Measurements from ENCODE around the gene FOXP1. TPM values are rescaled to one million over a fixed set of nuclear protein-coding genes. Genes with fewer than 3 reads are reported as not detected.

The FOXP1 gene
- polyA plus RNA-seq, 1 donor (not counting 4 experiments of a cell fraction or from before 2014, with no cell fraction given): 14.6 TPM

DNA sequence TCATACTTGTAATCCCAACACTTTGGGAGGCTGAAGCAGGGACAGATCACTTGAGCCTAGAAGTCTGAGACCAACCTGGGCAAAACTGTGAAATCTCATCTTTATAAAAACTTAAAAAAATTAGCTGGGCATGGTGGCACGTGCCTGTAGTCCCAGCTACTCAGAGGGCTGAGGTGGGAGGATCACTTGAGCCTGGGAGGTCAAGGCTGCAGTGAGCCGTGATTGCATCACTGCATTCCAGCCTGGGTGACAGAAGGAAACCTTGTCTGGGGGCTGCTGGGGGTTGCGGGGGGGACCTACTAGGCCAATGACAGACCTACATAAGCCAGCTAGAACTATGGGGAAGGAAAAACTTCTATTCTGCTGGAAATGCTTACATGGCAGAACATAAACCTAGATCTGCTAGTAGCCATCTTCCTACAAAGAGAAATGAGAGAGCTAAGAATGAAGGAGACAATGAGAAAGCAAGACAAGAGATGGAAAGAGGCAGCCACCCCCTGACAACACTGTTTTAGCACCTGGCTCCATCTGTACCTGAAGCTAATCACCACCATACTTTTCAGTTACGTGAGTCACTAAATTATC is 23.9 kb downstream of the FOXP1 start:
- no peak for FAIRE-seq

DNA sequence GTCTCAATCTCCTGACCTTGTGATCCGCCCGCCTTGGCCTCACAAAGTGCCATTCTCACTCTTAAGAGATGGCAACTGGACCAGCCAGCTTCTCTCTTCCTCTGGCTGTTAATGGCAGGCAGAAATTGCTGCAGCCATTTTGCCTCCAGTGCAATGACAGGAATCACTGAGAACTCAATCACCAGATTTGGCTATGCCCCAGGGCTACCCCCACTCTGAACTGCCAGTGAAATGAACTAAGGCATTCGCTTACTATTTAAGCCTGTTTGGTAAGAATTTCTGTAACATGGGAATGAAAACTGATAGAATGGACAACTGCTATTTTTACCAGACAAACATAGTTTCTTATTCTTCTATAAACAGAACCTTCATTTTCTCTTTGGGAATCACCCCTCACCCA is 24.5 kb downstream of the FOXP1 start:
- Histone ChIP-seq H3K9me3 (ENCODE audit: control insufficient read depth, low read depth, low read length) (peaks cover 1% of the 10 kb centered on the region), H3K4me2 (ENCODE audit: control insufficient read depth, extremely low read depth, insufficient read depth, low read depth, low read length) (no peak overlapping the region), H4K20me1 (ENCODE audit: control insufficient read depth, extremely low read depth, insufficient read depth, low read length) (no peaks in the 10 kb centered on the region), H3K4me1 (ENCODE audit: control insufficient read depth, extremely low read depth, insufficient read depth, low read length) (peaks cover 13% of the 10 kb centered on the region), H3K36me3 (ENCODE audit: control insufficient read depth in 2 of 2, extremely low read depth in 1 of 2, insufficient read depth in 2 of 2, low read length in 2 of 2) (no peaks in the 10 kb centered on the region), H3K9me1 (ENCODE audit: control insufficient read depth, extremely low read depth, insufficient read depth, low read length) (no peaks in the 10 kb centered on the region), H3K27ac (ENCODE audit: control insufficient read depth, insufficient read depth, low read length) (no peak overlapping the region), H2AFZ (ENCODE audit: control insufficient read depth, low read length) (no peak overlapping the region), H3K9ac (ENCODE audit: control insufficient read depth, extremely low read depth, insufficient read depth, low read length) (no peak overlapping the region), H3K79me2 (ENCODE audit: control insufficient read depth, insufficient read depth, low read length) (no peaks in the 10 kb centered on the region), H3K27me3 (ENCODE audit: control insufficient read depth, extremely low read depth, insufficient read depth, low read length) (no peaks in the 10 kb centered on the region), H3K4me3 (ENCODE audit: control insufficient read depth in 2 of 3, extremely low read depth in 1 of 3, insufficient read depth in 2 of 3, low read depth in 1 of 3, low read length in 3 of 3) (no peak overlapping the region)
- TF ChIP-seq, protein P1, sequence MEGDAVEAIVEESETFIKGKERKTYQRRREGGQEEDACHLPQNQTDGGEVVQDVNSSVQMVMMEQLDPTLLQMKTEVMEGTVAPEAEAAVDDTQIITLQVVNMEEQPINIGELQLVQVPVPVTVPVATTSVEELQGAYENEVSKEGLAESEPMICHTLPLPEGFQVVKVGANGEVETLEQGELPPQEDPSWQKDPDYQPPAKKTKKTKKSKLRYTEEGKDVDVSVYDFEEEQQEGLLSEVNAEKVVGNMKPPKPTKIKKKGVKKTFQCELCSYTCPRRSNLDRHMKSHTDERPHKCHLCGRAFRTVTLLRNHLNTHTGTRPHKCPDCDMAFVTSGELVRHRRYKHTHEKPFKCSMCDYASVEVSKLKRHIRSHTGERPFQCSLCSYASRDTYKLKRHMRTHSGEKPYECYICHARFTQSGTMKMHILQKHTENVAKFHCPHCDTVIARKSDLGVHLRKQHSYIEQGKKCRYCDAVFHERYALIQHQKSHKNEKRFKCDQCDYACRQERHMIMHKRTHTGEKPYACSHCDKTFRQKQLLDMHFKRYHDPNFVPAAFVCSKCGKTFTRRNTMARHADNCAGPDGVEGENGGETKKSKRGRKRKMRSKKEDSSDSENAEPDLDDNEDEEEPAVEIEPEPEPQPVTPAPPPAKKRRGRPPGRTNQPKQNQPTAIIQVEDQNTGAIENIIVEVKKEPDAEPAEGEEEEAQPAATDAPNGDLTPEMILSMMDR (optimal IDR thresholded peaks at IDR 0.05 in 1 of 3, IDR thresholded peaks at IDR 0.05 in 1 of 3, conservative IDR thresholded peaks at IDR 0.05 in 1 of 3; ENCODE audit: extremely low read depth in 1 of 3, insufficient read depth in 2 of 3, low read length in 3 of 3): no peak
- TF ChIP-seq EZH2 (IDR thresholded peaks at IDR 0.05; ENCODE audit: low read length): no peak
- dilution Hi-C loops (cut with MboI; ENCODE audit: extremely low pct_ligation_motif_present, low sequenced_read_pairs): no loop called here
- FAIRE-seq (no peak), DNase-seq (ENCODE audit: low read depth, low spot score) (no peak)

More for the DNA sequence above, 23.9 kb downstream of the FOXP1 start:
- dilution Hi-C loops (cut with MboI; ENCODE audit: extremely low pct_ligation_motif_present, low sequenced_read_pairs): no loop called here
- H3K4me2 ChIP-seq (ENCODE audit: control insufficient read depth, extremely low read depth, insufficient read depth, low read depth, low read length): no peak overlapping the region
- no peaks in the 10 kb centered on the region for H3K9me1 ChIP-seq (ENCODE audit: control insufficient read depth, extremely low read depth, insufficient read depth, low read length)
- no peaks in the 10 kb centered on the region for H4K20me1 ChIP-seq (ENCODE audit: control insufficient read depth, extremely low read depth, insufficient read depth, low read length)
- no peak overlapping the region for H3K9ac ChIP-seq (ENCODE audit: control insufficient read depth, extremely low read depth, insufficient read depth, low read length)
- no peaks in the 10 kb centered on the region for H3K27me3 ChIP-seq (ENCODE audit: control insufficient read depth, extremely low read depth, insufficient read depth, low read length)
- no peaks in the 10 kb centered on the region for H3K36me3 ChIP-seq (ENCODE audit: control insufficient read depth in 2 of 2, extremely low read depth in 1 of 2, insufficient read depth in 2 of 2, low read length in 2 of 2)
- peaks cover 20% of the 10 kb centered on the region for H3K4me1 ChIP-seq (ENCODE audit: control insufficient read depth, extremely low read depth, insufficient read depth, low read length)
- DNase-seq (ENCODE audit: low read depth, low spot score): no peak
- no peak overlapping the region for H2AFZ ChIP-seq (ENCODE audit: control insufficient read depth, low read length)
- H3K9me3 ChIP-seq (ENCODE audit: control insufficient read depth, low read depth, low read length): peaks cover 1% of the 10 kb centered on the region
- no peaks in the 10 kb centered on the region for H3K79me2 ChIP-seq (ENCODE audit: control insufficient read depth, insufficient read depth, low read length)
- TF ChIP-seq, protein P1 (optimal IDR thresholded peaks at IDR 0.05 in 1 of 3, IDR thresholded peaks at IDR 0.05 in 1 of 3, conservative IDR thresholded peaks at IDR 0.05 in 1 of 3; ENCODE audit: extremely low read depth in 1 of 3, insufficient read depth in 2 of 3, low read length in 3 of 3): no peak
- TF ChIP-seq EZH2 (IDR thresholded peaks at IDR 0.05; ENCODE audit: low read length): no peak
- no peak overlapping the region for H3K27ac ChIP-seq (ENCODE audit: control insufficient read depth, insufficient read depth, low read length)
- no peak overlapping the region for H3K4me3 ChIP-seq (ENCODE audit: control insufficient read depth in 2 of 3, extremely low read depth in 1 of 3, insufficient read depth in 2 of 3, low read depth in 1 of 3, low read length in 3 of 3)

Measured in keratinocyte (primary cell).